ENCODE results near the gene TCF3. TPM values are rescaled to one million over a fixed set of nuclear protein-coding genes. Genes with fewer than 3 reads are reported as not detected.
A peak's percentile ranks its signal among the peaks of the same experiment; 100 is the strongest.

TCF3 gene
- total and polyA plus RNA-seq, 9 donors: 17.0 to 85.3 (median 60.7) TPM

- H3K27ac ChIP-seq: no peak overlapping the region
- H3K36me3 ChIP-seq: no peaks in the 10 kb centered on the region
- intact Hi-C loops (cut with DNase I): loop anchor here in 3 of 4 donors (5.0 to 10.0 kb wide), 2 partner anchors 43 to 95 kb away; partner anchors contain the start of gene UQCR11 (in 2 of the 3)
- H3K9me3 ChIP-seq: no peaks in the 10 kb centered on the region
- no peak overlapping the region for H3K4me3 ChIP-seq
- no peaks in the 10 kb centered on the region for H3K27me3 ChIP-seq
- 79 to 81% (median 80%) methylated on average over 20 of the region's 20 CpGs for WGBS, 3 donors
- peaks cover 6% of the 10 kb centered on the region for H3K4me1 ChIP-seq (ENCODE audit: insufficient read depth)
- TF ChIP-seq POLR2A (IDR thresholded peaks at IDR 0.05): no peak
- no peak for TF ChIP-seq EP300 (IDR thresholded peaks at IDR 0.05)
- TF ChIP-seq, protein P1, sequence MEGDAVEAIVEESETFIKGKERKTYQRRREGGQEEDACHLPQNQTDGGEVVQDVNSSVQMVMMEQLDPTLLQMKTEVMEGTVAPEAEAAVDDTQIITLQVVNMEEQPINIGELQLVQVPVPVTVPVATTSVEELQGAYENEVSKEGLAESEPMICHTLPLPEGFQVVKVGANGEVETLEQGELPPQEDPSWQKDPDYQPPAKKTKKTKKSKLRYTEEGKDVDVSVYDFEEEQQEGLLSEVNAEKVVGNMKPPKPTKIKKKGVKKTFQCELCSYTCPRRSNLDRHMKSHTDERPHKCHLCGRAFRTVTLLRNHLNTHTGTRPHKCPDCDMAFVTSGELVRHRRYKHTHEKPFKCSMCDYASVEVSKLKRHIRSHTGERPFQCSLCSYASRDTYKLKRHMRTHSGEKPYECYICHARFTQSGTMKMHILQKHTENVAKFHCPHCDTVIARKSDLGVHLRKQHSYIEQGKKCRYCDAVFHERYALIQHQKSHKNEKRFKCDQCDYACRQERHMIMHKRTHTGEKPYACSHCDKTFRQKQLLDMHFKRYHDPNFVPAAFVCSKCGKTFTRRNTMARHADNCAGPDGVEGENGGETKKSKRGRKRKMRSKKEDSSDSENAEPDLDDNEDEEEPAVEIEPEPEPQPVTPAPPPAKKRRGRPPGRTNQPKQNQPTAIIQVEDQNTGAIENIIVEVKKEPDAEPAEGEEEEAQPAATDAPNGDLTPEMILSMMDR (IDR thresholded peaks at IDR 0.05): no peak
- DNase-seq: peak in 1 of 5 donors; percentile 23
Observed at GRCh38 chr19:1649706-1650649, 2.4 kb downstream of the TCF3 start.

GRCh38 chr19:1648920-1649541 lies 3.4 kb downstream of the TCF3 start:
- no peak for DNase-seq
- TF ChIP-seq EP300 (IDR thresholded peaks at IDR 0.05) (no peak), POLR2A (IDR thresholded peaks at IDR 0.05) (no peak)
- TF ChIP-seq, protein P1 (IDR thresholded peaks at IDR 0.05): no peak
- WGBS, 3 donors: 79 to 92% (median 88%) methylated on average over 21 to 23 of the region's 23 CpGs
- Histone ChIP-seq H3K36me3 (no peaks in the 10 kb centered on the region), H3K27me3 (no peaks in the 10 kb centered on the region), H3K4me1 (ENCODE audit: insufficient read depth) (peaks cover 6% of the 10 kb centered on the region), H3K9me3 (no peaks in the 10 kb centered on the region), H3K4me3 (no peak overlapping the region), H3K27ac (no peak overlapping the region)
- intact Hi-C loops (cut with DNase I): loop anchor here in 1 of 4 donors (5.0 kb wide), 1 partner anchor 42 kb away; the partner anchor contains the start of gene UQCR11

DNA sequence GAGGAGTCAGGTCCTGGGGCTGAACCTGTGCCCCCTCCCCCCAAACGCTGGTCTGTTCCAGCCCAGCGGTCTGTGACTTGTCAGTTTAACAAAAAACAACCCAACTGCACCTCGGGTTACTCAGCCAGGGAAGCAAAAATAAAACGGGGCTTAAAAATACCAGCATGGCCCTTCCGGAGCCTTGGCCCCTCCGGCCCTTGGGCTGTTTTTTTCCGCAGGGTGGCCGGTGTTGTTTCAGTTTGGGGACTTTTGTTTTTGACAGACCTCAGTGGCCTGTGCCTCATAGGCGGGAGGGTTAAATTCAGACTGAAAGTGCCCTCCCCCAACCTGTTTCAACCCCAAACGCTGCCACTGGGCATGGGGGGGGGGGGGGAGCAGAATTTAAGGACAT lies 4.0 kb downstream of the TCF3 start:
- intact Hi-C loops (cut with DNase I): loop anchor here in 1 of 4 donors (5.0 kb wide), 1 partner anchor 41 kb away; the partner anchor contains the start of gene UQCR11
- Histone ChIP-seq H3K4me3 (no peak overlapping the region), H3K9me3 (no peaks in the 10 kb centered on the region), H3K36me3 (no peaks in the 10 kb centered on the region), H3K4me1 (ENCODE audit: insufficient read depth) (peaks cover 6% of the 10 kb centered on the region), H3K27me3 (no peaks in the 10 kb centered on the region), H3K27ac (no peak overlapping the region)
- no peak for DNase-seq
- WGBS, 3 donors: 72 to 74% (median 74%) methylated on average over 10 of the region's 10 CpGs
- TF ChIP-seq POLR2A (IDR thresholded peaks at IDR 0.05): no peak
- TF ChIP-seq, protein P1 (IDR thresholded peaks at IDR 0.05): no peak
- no peak for TF ChIP-seq EP300 (IDR thresholded peaks at IDR 0.05)
